Esophagus muscularis mucosa (tissue), 4 donors: ENCODE data around the gene C15orf62.

Experiments
- CTCF ChIP-seq, 3 experiments: fragments of 200-600 bp in 2 of 3; fragments of 450-650 bp in 1 of 3; sonication (generic) in 2 of 3; IDR thresholded peaks; one replicate each; pipeline ENCODE4 v1.5.1; 2017 to 2019; ENCODE audit warnings: antibody characterized with exemption in 3 of 3, mild to moderate bottlenecking in 2 of 3, moderate library complexity in 1 of 3
- EP300 ChIP-seq: sonication (generic); formaldehyde crosslinking; IDR thresholded peaks from one replicate; pipeline ENCODE4 v1.6.1; 2017; ENCODE audit warnings: antibody characterized with exemption
- POLR2A ChIP-seq: fragments of 450-650 bp; IDR thresholded peaks from one replicate; pipeline ENCODE4 v1.6.1; 2017; ENCODE audit warnings: antibody characterized with exemption, moderate library complexity, mild to moderate bottlenecking, low read depth
- POLR2AphosphoS5 ChIP-seq, 2 donors: sonication (generic); formaldehyde crosslinking; IDR thresholded peaks; one replicate each; pipeline ENCODE4 v1.6.1; 2017; ENCODE audit warnings: antibody characterized with exemption in 2 of 2

- TF ChIP-seq POLR2A (no peak), CTCF (IDR thresholded peaks at IDR 0.05) (no peak), POLR2AphosphoS5 (IDR thresholded peaks at IDR 0.05) (no peak), EP300 (no peak)
Measured at GRCh38 chr15:40775007-40775406, 5.2 kb downstream of the C15orf62 start.
